Measurements from ENCODE around the gene PCA3.

GRCh38 chr9:76789840-76790239 lies 25.6 kb downstream of the PCA3 start:
- TF ChIP-seq CTCF (conservative IDR thresholded peaks at IDR 0.05 in 1 of 2, IDR thresholded peaks at IDR 0.05 in 1 of 2; ENCODE audit: extremely low read depth in 1 of 2, insufficient read depth in 1 of 2, low read depth in 1 of 2, low read length in 2 of 2) = no peak
- TF ChIP-seq EZH2 (IDR thresholded peaks at IDR 0.05; ENCODE audit: borderline replicate concordance, low read length) = no peak

All from mammary epithelial cell (primary cell).